WERI-Rb-1 (cell line): ENCODE results near the gene AGGF1.

Experiments used
- DNase-seq: peaks from one replicate; pipeline ENCODE4 v3.0.0-alpha.2; 2020
- H3K27ac ChIP-seq: fragments of 250-450 bp; sonication (Bioruptor Pico); 2 replicates; pipeline ENCODE4 v1.5.1; 2020; ENCODE audit warnings: mild to moderate bottlenecking, moderate library complexity
- H3K27me3 ChIP-seq: fragments of 250-450 bp; sonication (Bioruptor Pico); 2 replicates; pipeline ENCODE4 v1.5.1; 2021; ENCODE audit warnings: mild to moderate bottlenecking, low read depth, moderate library complexity; ENCODE audit not compliant: insufficient read depth, severe bottlenecking
- H3K36me3 ChIP-seq: fragments of 250-450 bp; sonication (Bioruptor Pico); 2 replicates; pipeline ENCODE4 v1.5.1; 2020; ENCODE audit warnings: mild to moderate bottlenecking, moderate library complexity
- H3K4me3 ChIP-seq: 2 replicates; pipeline ENCODE4 v1.5.1; 2011; ENCODE audit warnings: low read depth, mild to moderate bottlenecking, control low read depth, low read length
- H3K9me3 ChIP-seq: fragments of 250-450 bp; sonication (Bioruptor Pico); 2 replicates; pipeline ENCODE4 v1.5.1; 2021; ENCODE audit warnings: mild to moderate bottlenecking, moderate library complexity; ENCODE audit not compliant: severe bottlenecking
- TF ChIP-seq, protein P1 (sequence below): IDR thresholded peaks from 2 replicates; pipeline ENCODE4 v1.5.1; 2011; ENCODE audit warnings: low read depth, mild to moderate bottlenecking, control low read depth, inconsistent platforms, low read length

Gene AGGF1

DNA sequence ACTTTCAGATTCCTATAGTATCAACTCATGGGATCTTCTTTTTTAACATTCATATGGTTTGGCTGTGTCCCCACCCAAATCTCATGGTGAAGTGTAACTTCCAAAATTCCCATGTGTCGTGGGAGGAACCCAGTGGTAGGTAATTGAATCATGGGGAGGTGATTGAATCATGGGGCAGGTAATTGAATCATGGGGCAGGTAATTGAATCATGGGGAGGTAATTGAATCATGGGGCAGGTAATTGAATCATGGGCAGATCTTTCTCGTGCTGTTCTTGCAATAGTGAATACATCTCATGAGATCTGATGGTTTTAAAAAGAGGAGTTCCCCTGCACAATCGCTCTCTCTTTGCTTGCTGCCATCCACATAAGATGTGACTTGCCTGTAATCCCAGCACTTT lies 21.8 kb upstream of the AGGF1 start:
- H3K27me3 ChIP-seq = no peaks in the 10 kb centered on the region
- no peak overlapping the region for H3K4me3 ChIP-seq
- DNase-seq = no peak
- H3K9me3 ChIP-seq = no peaks in the 10 kb centered on the region
- TF ChIP-seq, protein P1, sequence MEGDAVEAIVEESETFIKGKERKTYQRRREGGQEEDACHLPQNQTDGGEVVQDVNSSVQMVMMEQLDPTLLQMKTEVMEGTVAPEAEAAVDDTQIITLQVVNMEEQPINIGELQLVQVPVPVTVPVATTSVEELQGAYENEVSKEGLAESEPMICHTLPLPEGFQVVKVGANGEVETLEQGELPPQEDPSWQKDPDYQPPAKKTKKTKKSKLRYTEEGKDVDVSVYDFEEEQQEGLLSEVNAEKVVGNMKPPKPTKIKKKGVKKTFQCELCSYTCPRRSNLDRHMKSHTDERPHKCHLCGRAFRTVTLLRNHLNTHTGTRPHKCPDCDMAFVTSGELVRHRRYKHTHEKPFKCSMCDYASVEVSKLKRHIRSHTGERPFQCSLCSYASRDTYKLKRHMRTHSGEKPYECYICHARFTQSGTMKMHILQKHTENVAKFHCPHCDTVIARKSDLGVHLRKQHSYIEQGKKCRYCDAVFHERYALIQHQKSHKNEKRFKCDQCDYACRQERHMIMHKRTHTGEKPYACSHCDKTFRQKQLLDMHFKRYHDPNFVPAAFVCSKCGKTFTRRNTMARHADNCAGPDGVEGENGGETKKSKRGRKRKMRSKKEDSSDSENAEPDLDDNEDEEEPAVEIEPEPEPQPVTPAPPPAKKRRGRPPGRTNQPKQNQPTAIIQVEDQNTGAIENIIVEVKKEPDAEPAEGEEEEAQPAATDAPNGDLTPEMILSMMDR = no peak
- H3K27ac ChIP-seq = no peak overlapping the region
- H3K36me3 ChIP-seq = no peaks in the 10 kb centered on the region

DNA sequence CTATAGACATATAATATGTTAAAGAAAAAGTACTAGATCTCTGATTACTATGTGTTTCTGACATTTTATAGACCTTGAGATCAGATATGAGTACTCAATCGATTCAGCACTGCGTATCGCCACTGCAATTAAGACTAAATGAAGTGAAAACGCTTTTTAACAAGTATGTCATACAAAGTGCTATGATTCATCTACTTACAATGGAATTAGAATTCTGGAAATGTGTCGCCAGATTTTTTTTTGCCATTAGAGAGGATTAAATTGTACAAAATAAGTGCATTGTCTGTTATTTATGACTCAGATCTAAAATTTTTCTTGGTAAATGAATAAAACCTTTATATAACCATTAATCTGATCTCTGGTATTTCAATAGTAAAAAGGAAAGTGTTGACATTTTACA lies 20.0 kb upstream of the AGGF1 start:
- no peak for DNase-seq
- no peaks in the 10 kb centered on the region for H3K36me3 ChIP-seq
- H3K9me3 ChIP-seq = no peaks in the 10 kb centered on the region
- TF ChIP-seq, protein P1 = no peak
- no peak overlapping the region for H3K4me3 ChIP-seq
- H3K27me3 ChIP-seq = no peaks in the 10 kb centered on the region
- no peak overlapping the region for H3K27ac ChIP-seq

DNA sequence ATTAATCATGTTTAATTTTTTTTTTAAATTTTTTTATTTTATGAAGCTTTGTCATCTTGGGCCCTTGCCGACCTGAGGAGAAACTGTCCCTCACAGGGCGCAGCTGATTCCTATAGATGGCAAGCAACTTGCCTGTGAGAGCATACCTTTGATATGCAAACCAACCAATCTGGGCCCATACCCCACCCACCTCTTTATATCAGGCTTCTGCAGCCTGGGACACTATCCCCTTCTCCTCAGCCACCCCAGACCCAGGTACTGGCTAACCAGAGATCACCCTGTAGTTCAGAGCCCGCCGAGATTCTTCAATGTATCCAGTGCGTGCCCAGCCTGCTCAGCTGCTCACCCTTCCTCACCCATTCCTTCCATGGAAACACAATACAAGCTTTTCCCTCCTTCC lies 18.7 kb upstream of the AGGF1 start:
- Histone ChIP-seq H3K4me3 (no peak overlapping the region), H3K27ac (no peak overlapping the region), H3K9me3 (no peaks in the 10 kb centered on the region), H3K36me3 (no peaks in the 10 kb centered on the region), H3K27me3 (no peaks in the 10 kb centered on the region)
- TF ChIP-seq, protein P1 = no peak
- DNase-seq = no peak

DNA sequence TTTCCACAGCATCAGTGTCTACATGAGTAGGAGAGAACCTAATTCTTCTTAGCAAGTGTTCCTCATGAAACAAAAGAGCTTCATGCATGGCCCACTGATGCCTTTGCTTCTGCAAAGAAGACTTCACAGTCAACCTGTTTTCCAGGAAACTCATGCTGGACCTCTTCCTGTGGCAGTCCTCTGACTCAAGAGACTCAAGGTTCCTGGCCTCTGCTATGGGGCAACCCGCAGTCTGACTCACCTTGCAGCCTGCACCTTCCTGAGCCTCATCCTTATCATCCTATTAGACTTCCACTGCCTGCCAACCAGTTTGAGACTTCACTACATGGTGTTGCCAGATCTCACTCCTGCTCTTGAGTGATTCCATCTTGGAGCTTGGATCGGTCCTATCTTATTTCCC lies 17.6 kb upstream of the AGGF1 start:
- Histone ChIP-seq H3K27me3 (no peaks in the 10 kb centered on the region), H3K36me3 (no peaks in the 10 kb centered on the region), H3K27ac (no peak overlapping the region), H3K4me3 (no peak overlapping the region), H3K9me3 (no peaks in the 10 kb centered on the region)
- no peak for DNase-seq
- TF ChIP-seq, protein P1 = no peak

DNA sequence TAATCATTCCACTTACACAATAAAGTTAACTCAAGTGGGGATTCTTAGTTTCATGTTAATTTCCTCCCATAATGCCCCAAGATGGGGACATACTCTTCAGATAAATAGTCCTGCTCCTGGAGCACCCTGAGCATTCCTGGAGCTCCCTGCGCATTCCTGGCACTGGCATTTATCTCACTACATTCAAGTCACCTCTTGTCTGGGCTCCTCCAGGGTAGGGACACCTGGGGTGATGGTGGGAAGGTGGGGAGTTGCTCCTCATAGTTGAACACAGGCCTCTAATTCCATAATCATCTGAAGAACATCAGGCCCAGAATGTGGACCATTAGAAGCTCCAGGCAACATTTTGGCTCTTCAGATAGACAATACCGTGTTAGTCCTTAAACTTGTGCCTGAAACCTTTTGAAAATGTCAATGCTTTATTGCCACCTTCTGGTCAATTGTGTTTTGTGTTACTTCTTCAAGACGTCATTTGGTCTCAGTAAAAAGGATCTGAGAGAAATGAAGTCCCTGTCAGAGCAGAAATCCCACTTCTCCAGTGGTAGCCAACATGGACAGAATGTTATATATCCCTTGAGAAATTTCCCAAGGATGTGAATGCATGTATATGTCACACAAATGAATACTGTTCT lies 14.2 kb upstream of the AGGF1 start:
- no peak for DNase-seq
- H3K27ac ChIP-seq = no peak overlapping the region
- H3K36me3 ChIP-seq = no peaks in the 10 kb centered on the region
- TF ChIP-seq, protein P1 = peak; percentile 27; the same call in 1 of the 2 replicates
- no peaks in the 10 kb centered on the region for H3K27me3 ChIP-seq
- H3K4me3 ChIP-seq = no peak overlapping the region
- no peaks in the 10 kb centered on the region for H3K9me3 ChIP-seq

DNA sequence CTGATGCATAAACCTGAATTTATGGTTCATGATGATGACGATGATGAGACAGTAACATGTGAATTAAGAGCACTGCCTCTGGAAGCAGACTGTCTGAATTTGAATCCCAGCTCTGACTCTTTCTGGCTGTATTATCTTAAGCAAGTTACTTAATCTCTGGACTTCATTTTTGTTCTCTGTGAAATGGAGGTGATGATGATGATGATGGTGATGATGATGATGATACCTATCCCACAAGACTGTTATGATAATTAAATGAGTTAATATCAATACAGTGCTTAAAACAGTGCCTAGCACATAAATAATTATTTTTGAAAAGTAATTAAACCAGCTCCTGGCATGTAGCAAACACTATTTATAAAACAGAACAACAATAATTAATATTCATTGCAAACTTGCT lies 13.2 kb upstream of the AGGF1 start:
- no peaks in the 10 kb centered on the region for H3K9me3 ChIP-seq
- no peak for DNase-seq
- no peaks in the 10 kb centered on the region for H3K36me3 ChIP-seq
- H3K27me3 ChIP-seq = no peaks in the 10 kb centered on the region
- H3K4me3 ChIP-seq = no peak overlapping the region
- no peak overlapping the region for H3K27ac ChIP-seq
- TF ChIP-seq, protein P1 = no peak
